H1 (cell line): Measurements from ENCODE around the gene FOXC1. TPM values are rescaled to one million over a fixed set of nuclear protein-coding genes. Genes with fewer than 3 reads are reported as not detected.

ENCODE experiments used
- CTCF ChIA-PET: fragments of 300-600 bp; sonication (Branson Sonifier 250); formaldehyde crosslinking; loops from one replicate; lab custom pipeline; 2021; ENCODE audit not compliant: partially characterized antibody; lab: Charles Lee
- POLR2A ChIA-PET: fragments of 300-600 bp; sonication (Branson Sonifier 250); formaldehyde crosslinking; loops from one replicate; lab custom pipeline; 2021; ENCODE audit warnings: inconsistent platforms; ENCODE audit not compliant: partially characterized antibody; lab: Charles Lee
- DNase-seq, 2 experiments: peaks; one replicate each; pipeline versions ENCODE4 v3.0.0 to v3.0.0-alpha.2; 2010 to 2022; ENCODE audit warnings: low spot score in 2 of 2, low read depth in 1 of 2, mixed read lengths in 1 of 2
- FAIRE-seq: peaks from 2 replicates; lab custom pipeline; 2011; peaks lifted over from hg19 to GRCh38; lab: Jason Lieb, UNC
- H2AFZ ChIP-seq: 2 replicates; pipeline ENCODE4 v1.8.1; 2012; ENCODE audit warnings: low read length, inconsistent platforms
- H2AK5ac ChIP-seq: 2 replicates; pipeline ENCODE4 v1.6.1; 2013; ENCODE audit warnings: low read depth, low read length
- H2BK120ac ChIP-seq: replicated peaks from 2 replicates; pipeline ENCODE3; 2013; ENCODE audit warnings: low read depth, low read length, inconsistent platforms
- H2BK12ac ChIP-seq: 2 replicates; pipeline ENCODE4 v1.6.1; 2013; ENCODE audit warnings: low read depth, low read length
- H2BK15ac ChIP-seq: 2 replicates; pipeline ENCODE4 v1.6.1; 2013; ENCODE audit warnings: low read length
- H2BK20ac ChIP-seq: 2 replicates; pipeline ENCODE4 v1.6.1; 2013; ENCODE audit warnings: low read length
- H2BK5ac ChIP-seq: 2 replicates; pipeline ENCODE4 v1.6.1; 2013; ENCODE audit warnings: low read depth, low read length
- H3K14ac ChIP-seq: 2 replicates; pipeline ENCODE4 v1.6.1; 2013; ENCODE audit warnings: inconsistent platforms; ENCODE audit not compliant: insufficient read length
- H3K18ac ChIP-seq: 2 replicates; pipeline ENCODE4 v1.6.1; 2013; ENCODE audit warnings: low read length; ENCODE audit errors: extremely low read depth
- H3K23ac ChIP-seq: 2 replicates; pipeline ENCODE4 v1.6.1; 2013; ENCODE audit warnings: inconsistent platforms; ENCODE audit not compliant: insufficient read length
- H3K23me2 ChIP-seq: 2 replicates; pipeline ENCODE4 v1.6.1; 2013; ENCODE audit warnings: low read depth, low read length
- H3K27ac ChIP-seq: 2 replicates; pipeline ENCODE4 v1.6.1; 2011; ENCODE audit warnings: low read depth, low read length, inconsistent platforms
- H3K27me3 ChIP-seq, 4 experiments: replicated peaks in 1 of 4; 1 replicate in 1 of 4; 2 replicates in 3 of 4; pipeline versions ENCODE4 v1.6.1 to v1.8.1; 2011 to 2013; ENCODE audit warnings: low read length in 3 of 4, mild to moderate bottlenecking in 3 of 4, inconsistent platforms in 2 of 4, mixed read lengths in 2 of 4, moderate library complexity in 1 of 4; ENCODE audit not compliant: control insufficient read depth in 3 of 4, insufficient read depth in 3 of 4; ENCODE audit errors: extremely low read depth in 1 of 4
- H3K36me3 ChIP-seq, 4 experiments: 2 replicates each; pipeline versions ENCODE4 v1.6.1 to v1.8.1; 2011 to 2013; ENCODE audit warnings: mild to moderate bottlenecking in 4 of 4, low read length in 3 of 4, moderate library complexity in 2 of 4, control low read depth in 1 of 4, inconsistent platforms in 1 of 4; ENCODE audit not compliant: insufficient read depth in 4 of 4, control insufficient read depth in 2 of 4
- H3K4ac ChIP-seq: replicated peaks from 2 replicates; pipeline ENCODE3; 2013; ENCODE audit warnings: low read length, low read depth, mixed read lengths, inconsistent platforms; ENCODE audit not compliant: insufficient read length
- H3K4me1 ChIP-seq, 4 experiments: replicated peaks in 1 of 4; 1 replicate in 1 of 4; 2 replicates in 3 of 4; pipeline versions ENCODE4 v1.6.1 to v1.8.1; 2011 to 2013; ENCODE audit warnings: low read length in 3 of 4, inconsistent platforms in 2 of 4, mixed read lengths in 1 of 4; ENCODE audit not compliant: insufficient read depth in 4 of 4, control insufficient read depth in 3 of 4
- H3K4me2 ChIP-seq, 2 experiments: 2 replicates each; pipeline versions ENCODE4 v1.6.1 to v1.8.1; 2011 to 2013; ENCODE audit warnings: low read depth in 2 of 2, low read length in 2 of 2, control low read depth in 1 of 2, inconsistent platforms in 1 of 2, mild to moderate bottlenecking in 1 of 2; ENCODE audit not compliant: insufficient read depth in 1 of 2
- H3K4me3 ChIP-seq, 4 experiments: fragments of 200-600, 300-600 bp in 1 of 4; sonication (generic), shearing (Covaris generic), sonication (Bioruptor Twin) in 1 of 4; 2 replicates each; pipeline versions ENCODE4 v1.5.1 to v1.8.1; 2011 to 2016; ENCODE audit warnings: low read length in 4 of 4, low read depth in 3 of 4, control low read depth in 2 of 4, inconsistent platforms in 2 of 4, mild to moderate bottlenecking in 2 of 4, mixed read lengths in 1 of 4, moderate library complexity in 1 of 4; ENCODE audit not compliant: insufficient read depth in 2 of 4; ENCODE audit errors: extremely low read depth in 1 of 4
- H3K56ac ChIP-seq: replicated peaks from 2 replicates; pipeline ENCODE3; 2013; ENCODE audit warnings: low read depth, mild to moderate bottlenecking, mixed read lengths, low read length, inconsistent platforms; ENCODE audit not compliant: insufficient read length
- H3K79me1 ChIP-seq: 2 replicates; pipeline ENCODE4 v1.6.1; 2013; ENCODE audit warnings: low read depth, low read length, control low read depth
- H3K79me2 ChIP-seq, 2 experiments: 2 replicates each; pipeline versions ENCODE4 v1.6.1 to v1.8.1; 2012 to 2013; ENCODE audit warnings: low read length in 2 of 2, mild to moderate bottlenecking in 2 of 2, inconsistent platforms in 1 of 2; ENCODE audit not compliant: insufficient read depth in 2 of 2, control insufficient read depth in 1 of 2
- H3K9ac ChIP-seq, 4 experiments: replicated peaks in 1 of 4; 1 replicate in 1 of 4; 2 replicates in 3 of 4; pipeline versions ENCODE4 v1.6.1 to v1.8.1; 2011 to 2013; ENCODE audit warnings: low read depth in 3 of 4, low read length in 3 of 4, control low read depth in 2 of 4, mild to moderate bottlenecking in 2 of 4, moderate library complexity in 2 of 4, inconsistent platforms in 1 of 4; ENCODE audit errors: extremely low read depth in 1 of 4
- H3K9me3 ChIP-seq, 2 experiments: 2 replicates each; pipeline versions ENCODE4 v1.6.1 to v1.8.1; 2012 to 2013; ENCODE audit warnings: mild to moderate bottlenecking in 2 of 2, moderate library complexity in 2 of 2, control low read depth in 1 of 2, inconsistent platforms in 1 of 2, low read depth in 1 of 2, low read length in 1 of 2, mixed read lengths in 1 of 2; ENCODE audit not compliant: insufficient read depth in 2 of 2
- H4K20me1 ChIP-seq, 2 experiments: replicated peaks in 1 of 2; 2 replicates each; pipeline versions ENCODE3 to v1.8.1; 2011 to 2013; ENCODE audit warnings: inconsistent platforms in 2 of 2, low read length in 2 of 2, mild to moderate bottlenecking in 1 of 2; ENCODE audit not compliant: insufficient read depth in 2 of 2, control insufficient read depth in 1 of 2
- H4K5ac ChIP-seq: 2 replicates; pipeline ENCODE4 v1.6.1; 2013; ENCODE audit warnings: low read length, low read depth, mixed read lengths, inconsistent platforms; ENCODE audit not compliant: insufficient read length
- H4K8ac ChIP-seq: 2 replicates; pipeline ENCODE4 v1.8.0; 2013; ENCODE audit warnings: mild to moderate bottlenecking, moderate library complexity, low read length, inconsistent platforms; ENCODE audit not compliant: insufficient read depth; ENCODE audit errors: extremely low read depth
- H4K91ac ChIP-seq: replicated peaks from 2 replicates; pipeline ENCODE3; 2013; ENCODE audit warnings: low read length, mixed read lengths, inconsistent platforms; ENCODE audit not compliant: insufficient read length
- EP300 ChIP-seq, 2 experiments: IDR thresholded peaks; 1 replicate in 1 of 2; 2 replicates in 1 of 2; pipeline ENCODE4 v1.6.1; 2011 to 2012; ENCODE audit warnings: low read depth in 2 of 2, low read length in 2 of 2, mild to moderate bottlenecking in 2 of 2, borderline replicate concordance in 1 of 2, inconsistent platforms in 1 of 2, moderate library complexity in 1 of 2
- EZH2 ChIP-seq: fragments of 200-600 bp; sonication (generic); IDR thresholded peaks from 2 replicates; pipeline ENCODE4 v1.7.1; 2012; ENCODE audit warnings: low read depth, mild to moderate bottlenecking, moderate library complexity, low read length, inconsistent platforms; ENCODE audit not compliant: severe bottlenecking
- HDAC6 ChIP-seq: IDR thresholded peaks from one replicate; pipeline ENCODE4 v1.7.1; 2012; ENCODE audit warnings: low read depth, mild to moderate bottlenecking, inconsistent platforms, low read length, moderate library complexity
- KDM5A ChIP-seq: fragments of 200-600 bp; IDR thresholded peaks from 2 replicates; pipeline ENCODE4 v1.7.1; 2012; ENCODE audit warnings: mild to moderate bottlenecking, low read length, inconsistent platforms, mixed read lengths
- POLR2A ChIP-seq, 2 experiments: IDR thresholded peaks; 1 replicate in 1 of 2; 2 replicates in 1 of 2; pipeline ENCODE4 v1.6.1; 2011; ENCODE audit warnings: low read depth in 2 of 2, low read length in 2 of 2, mild to moderate bottlenecking in 2 of 2; ENCODE audit errors: control extremely low read depth in 1 of 2
- POU5F1 ChIP-seq: IDR thresholded peaks from 2 replicates; pipeline ENCODE4 v1.6.1; 2011; ENCODE audit warnings: low read depth, mild to moderate bottlenecking, low read length, moderate library complexity
- RNF2 ChIP-seq: fragments of 200-900, 300-1000 bp; sonication (generic); IDR thresholded peaks from 2 replicates; pipeline ENCODE4 v1.7.1; 2016; ENCODE audit warnings: borderline replicate concordance, low read depth, mild to moderate bottlenecking, antibody characterized with exemption, low read length; ENCODE audit not compliant: poor library complexity, severe bottlenecking; ENCODE audit errors: missing control alignments
- WGBS, 2 experiments: shearing (Covaris generic) in 1 of 2; methylation state at CpG; one replicate each; pipeline versions ENCODE4 v1.1.6 to v1.1.7; 2013 to 2015; ENCODE audit warnings: low lambda C conversion rate in 2 of 2, mixed read lengths in 2 of 2, inconsistent platforms in 1 of 2, low coverage in 1 of 2, missing lambda C conversion rate in 1 of 2; ENCODE audit not compliant: insufficient replicate concordance in 2 of 2, insufficient coverage in 1 of 2, insufficient read length in 1 of 2; ENCODE audit errors: extremely low coverage in 1 of 2, missing lambda C conversion rate in 1 of 2; 5-methylcytosine and 5-hydroxymethylcytosine counted together
- polyA plus RNA-seq, 7 experiments: library from polyadenylated mRNA; depleted of rRNA in 3 of 7; stranded (reverse) in 5 of 7; unstranded in 2 of 7; fragments of >200 nt in 5 of 7; fragments of 200-250 nt in 2 of 7; gene quantifications; 1 replicate in 5 of 7; 2 replicates in 1 of 7; 4 replicates in 1 of 7; pipeline versions ENCODE4 v1.2.1 to v1.2.3, GENCODE V29; 2011 to 2013; ENCODE audit warnings: missing spikeins in 2 of 7, mixed read lengths in 2 of 7
- total RNA-seq: library from RNA; stranded (reverse); fragmentation: NEBNext Ultra II Directional; extraction: Animal tissue kit (Norgen Biotek cat#: 25700); gene quantifications from 2 replicates; pipeline ENCODE4 v1.2.1, GENCODE V29; 2021
- TF ChIP-seq, protein P1 (sequence below): IDR thresholded peaks from 2 replicates; pipeline ENCODE4 v1.6.1; 2012; ENCODE audit warnings: inconsistent platforms
- TF ChIP-seq, protein P2 (sequence below): IDR thresholded peaks from 2 replicates; pipeline ENCODE4 v1.6.1; 2011; ENCODE audit warnings: low read depth, mild to moderate bottlenecking, low read length; ENCODE audit not compliant: insufficient read depth

FOXC1 gene
- total and polyA plus RNA-seq, 2 of the 8 experiments (the other 6 are each of a cell fraction or from before 2014, with no cell fraction given) = 0.22 TPM; not detected in 1

GRCh38 chr6:1658212-1659005 is 48.7 kb downstream of the FOXC1 start:
- CTCF ChIA-PET = interaction anchor here (0.6 to 0.7 kb wide), 2 partner anchors 248 to 636 kb away, joined by 3 read pairs; no protein-coding TSS in a partner anchor
- FAIRE-seq (no peak), DNase-seq (no peak)
- Histone ChIP-seq H3K4me3 (no peak overlapping the region), H3K18ac (no peak overlapping the region), H2BK12ac (no peak overlapping the region), H2BK5ac (no peak overlapping the region), H3K27me3 (no peaks in the 10 kb centered on the region), H3K23ac (no peak overlapping the region), H4K5ac (no peak overlapping the region), H3K9me3 (no peaks in the 10 kb centered on the region), H3K23me2 (no peaks in the 10 kb centered on the region), H2AFZ (no peak overlapping the region), H3K36me3 (no peaks in the 10 kb centered on the region), H4K8ac (no peak overlapping the region; the same call in 1 of the 2 replicates), H3K14ac (no peak overlapping the region), H3K4me2 (no peak overlapping the region), H3K56ac (no peak overlapping the region), H2BK20ac (no peak overlapping the region), H2BK120ac (no peak overlapping the region), H2AK5ac (no peak overlapping the region), H2BK15ac (no peak overlapping the region), H3K27ac (no peak overlapping the region), H4K20me1 (no peaks in the 10 kb centered on the region), H3K4me1 (no peaks in the 10 kb centered on the region; a peak in 1 of 7 replicates), H3K79me1 (no peaks in the 10 kb centered on the region), H3K9ac (no peak overlapping the region), H3K79me2 (no peaks in the 10 kb centered on the region), H4K91ac (no peak overlapping the region), H3K4ac (no peak overlapping the region)
- 94% methylated on average over 15 of the region's 15 CpGs; no CpG with 5 or more reads in 1 of the 2 experiments for WGBS, 2 experiments
- POLR2A ChIA-PET = no interaction called here
- TF ChIP-seq KDM5A = no peak
- TF ChIP-seq, protein P1, sequence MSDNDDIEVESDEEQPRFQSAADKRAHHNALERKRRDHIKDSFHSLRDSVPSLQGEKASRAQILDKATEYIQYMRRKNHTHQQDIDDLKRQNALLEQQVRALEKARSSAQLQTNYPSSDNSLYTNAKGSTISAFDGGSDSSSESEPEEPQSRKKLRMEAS = no peak
- TF ChIP-seq HDAC6 = no peak
- TF ChIP-seq, protein P2, sequence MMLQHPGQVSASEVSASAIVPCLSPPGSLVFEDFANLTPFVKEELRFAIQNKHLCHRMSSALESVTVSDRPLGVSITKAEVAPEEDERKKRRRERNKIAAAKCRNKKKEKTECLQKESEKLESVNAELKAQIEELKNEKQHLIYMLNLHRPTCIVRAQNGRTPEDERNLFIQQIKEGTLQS = no peak
- no peak for TF ChIP-seq EZH2
- no peak for TF ChIP-seq RNF2
- TF ChIP-seq POLR2A (IDR thresholded peaks at IDR 0.05; ENCODE audit: control extremely low read depth in 1 of 2, low read depth in 2 of 2, low read length in 2 of 2) = no peak
- no peak for TF ChIP-seq EP300 (IDR thresholded peaks at IDR 0.05; ENCODE audit: borderline replicate concordance in 1 of 2, low read depth in 2 of 2, low read length in 2 of 2)
- no peak for TF ChIP-seq POU5F1
